ENCODE results near the gene SLFN14.
"Not testable (repeated sequence)": the region's sequence is repeated elsewhere in the genome, so short reads cannot be mapped to it uniquely, and the experiment has no call there.

The SLFN14 gene

GRCh38 chr17:35534576-35535093, 26.0 kb downstream of the SLFN14 start:
- Histone ChIP-seq H3K27me3 (ENCODE audit: insufficient read depth, low read length, poor library complexity, severe bottlenecking) (no peaks in the 10 kb centered on the region), H3K9me2 (replicated peaks; ENCODE audit: low read depth, low read length) (no peaks in the 10 kb centered on the region), H3K79me2 (ENCODE audit: insufficient read depth, low read length) (no peaks in the 10 kb centered on the region), H3F3A (ENCODE audit: low read depth) (peaks cover 9% of the 10 kb centered on the region; the same call in 1 of the 2 replicates), H3K4me3 (ENCODE audit: low read length, poor library complexity, severe bottlenecking) (no peak overlapping the region), H2AFZ (ENCODE audit: low read length) (no peak overlapping the region), H3K4me1 (ENCODE audit: insufficient read depth, low read length, poor library complexity, severe bottlenecking) (peaks cover 16% of the 10 kb centered on the region), H3K9me3 (ENCODE audit: insufficient read depth, low read depth, low read length) (no peaks in the 10 kb centered on the region), H3K9ac (ENCODE audit: low read depth, low read length, poor library complexity, severe bottlenecking) (no peak overlapping the region), H4K20me1 (ENCODE audit: insufficient read depth, low read length, poor library complexity, severe bottlenecking) (no peaks in the 10 kb centered on the region), H3K4me2 (ENCODE audit: low read depth, low read length, poor library complexity, severe bottlenecking) (no peak overlapping the region), H3K36me3 (ENCODE audit: insufficient read depth, low read length) (no peaks in the 10 kb centered on the region)
- TF ChIP-seq EZH2phosphoT487 (IDR thresholded peaks at IDR 0.05; ENCODE audit: borderline replicate concordance) (no peak), CTCF (conservative IDR thresholded peaks at IDR 0.05; ENCODE audit: low read length) (no peak)

- H3K9ac ChIP-seq (ENCODE audit: low read depth, low read length, poor library complexity, severe bottlenecking) = no peak overlapping the region
- H3K9me2 ChIP-seq (replicated peaks; ENCODE audit: low read depth, low read length) = no peaks in the 10 kb centered on the region
- no peaks in the 10 kb centered on the region for H3K27me3 ChIP-seq (ENCODE audit: insufficient read depth, low read length, poor library complexity, severe bottlenecking)
- TF ChIP-seq CTCF (conservative IDR thresholded peaks at IDR 0.05; ENCODE audit: low read length) (no peak), EZH2phosphoT487 (IDR thresholded peaks at IDR 0.05; ENCODE audit: borderline replicate concordance) (no peak)
- H4K20me1 ChIP-seq (ENCODE audit: insufficient read depth, low read length, poor library complexity, severe bottlenecking) = no peaks in the 10 kb centered on the region
- H2AFZ ChIP-seq (ENCODE audit: low read length) = peak overlapping the region; percentile 69
- H3K9me3 ChIP-seq (ENCODE audit: insufficient read depth, low read depth, low read length) = no peaks in the 10 kb centered on the region
- H3K36me3 ChIP-seq (ENCODE audit: insufficient read depth, low read length) = no peaks in the 10 kb centered on the region
- peaks cover 9% of the 10 kb centered on the region; the same call in 1 of the 2 replicates for H3F3A ChIP-seq (ENCODE audit: low read depth)
- peaks cover 14% of the 10 kb centered on the region for H3K4me1 ChIP-seq (ENCODE audit: insufficient read depth, low read length, poor library complexity, severe bottlenecking)
- H3K4me2 ChIP-seq (ENCODE audit: low read depth, low read length, poor library complexity, severe bottlenecking) = peak overlapping the region; percentile 50
- H3K79me2 ChIP-seq (ENCODE audit: insufficient read depth, low read length) = no peaks in the 10 kb centered on the region
- peak overlapping the region; percentile 24 for H3K4me3 ChIP-seq (ENCODE audit: low read length, poor library complexity, severe bottlenecking)
Measured at GRCh38 chr17:35531160-35531559, 29.5 kb downstream of the SLFN14 start.

- Histone ChIP-seq H4K20me1 (ENCODE audit: insufficient read depth, low read length, poor library complexity, severe bottlenecking) (no peaks in the 10 kb centered on the region), H3F3A (ENCODE audit: low read depth) (peaks cover 9% of the 10 kb centered on the region; the same call in 1 of the 2 replicates), H3K36me3 (ENCODE audit: insufficient read depth, low read length) (no peaks in the 10 kb centered on the region), H3K27me3 (ENCODE audit: insufficient read depth, low read length, poor library complexity, severe bottlenecking) (no peaks in the 10 kb centered on the region), H3K9me3 (ENCODE audit: insufficient read depth, low read depth, low read length) (no peaks in the 10 kb centered on the region), H3K4me3 (ENCODE audit: low read length, poor library complexity, severe bottlenecking) (no peak overlapping the region), H3K79me2 (ENCODE audit: insufficient read depth, low read length) (no peaks in the 10 kb centered on the region), H3K4me1 (ENCODE audit: insufficient read depth, low read length, poor library complexity, severe bottlenecking) (peaks cover 14% of the 10 kb centered on the region), H2AFZ (ENCODE audit: low read length) (no peak overlapping the region), H3K4me2 (ENCODE audit: low read depth, low read length, poor library complexity, severe bottlenecking) (no peak overlapping the region), H3K9me2 (replicated peaks; ENCODE audit: low read depth, low read length) (no peaks in the 10 kb centered on the region), H3K9ac (ENCODE audit: low read depth, low read length, poor library complexity, severe bottlenecking) (no peak overlapping the region)
- TF ChIP-seq CTCF (conservative IDR thresholded peaks at IDR 0.05; ENCODE audit: low read length) (no peak), EZH2phosphoT487 (IDR thresholded peaks at IDR 0.05; ENCODE audit: borderline replicate concordance) (no peak)
Measured at GRCh38 chr17:35529866-35530265, 30.8 kb downstream of the SLFN14 start.

DNA sequence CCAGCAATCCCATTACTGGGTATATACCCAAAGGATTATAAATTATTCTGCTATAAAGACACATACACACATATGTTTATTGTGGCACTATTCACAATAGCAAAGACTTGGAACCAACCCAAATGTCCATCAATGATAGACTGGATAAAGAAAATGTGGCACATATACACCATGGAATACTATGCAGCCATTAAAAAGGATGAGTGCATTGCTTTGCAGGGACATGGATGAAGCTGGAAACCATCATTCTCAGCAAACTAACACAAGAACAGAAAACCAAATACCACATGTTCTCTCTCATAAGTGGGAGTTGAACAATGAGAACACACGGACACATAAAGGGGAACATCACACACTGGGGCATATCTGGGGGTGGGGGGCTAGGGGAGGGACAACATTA, 31.3 kb downstream of the SLFN14 start:
- not testable (repeated sequence) for H2AFZ ChIP-seq (ENCODE audit: low read length); H3K36me3 ChIP-seq (ENCODE audit: insufficient read depth, low read length); H3K9me2 ChIP-seq (replicated peaks; ENCODE audit: low read depth, low read length); H3F3A ChIP-seq (ENCODE audit: low read depth); H3K27me3 ChIP-seq (ENCODE audit: insufficient read depth, low read length, poor library complexity, severe bottlenecking); H3K4me2 ChIP-seq (ENCODE audit: low read depth, low read length, poor library complexity, severe bottlenecking); H4K20me1 ChIP-seq (ENCODE audit: insufficient read depth, low read length, poor library complexity, severe bottlenecking); H3K9ac ChIP-seq (ENCODE audit: low read depth, low read length, poor library complexity, severe bottlenecking); H3K79me2 ChIP-seq (ENCODE audit: insufficient read depth, low read length); H3K4me3 ChIP-seq (ENCODE audit: low read length, poor library complexity, severe bottlenecking); H3K9me3 ChIP-seq (ENCODE audit: insufficient read depth, low read depth, low read length)
- peaks cover 14% of the 10 kb centered on the region for H3K4me1 ChIP-seq (ENCODE audit: insufficient read depth, low read length, poor library complexity, severe bottlenecking)

Data from Loucy (cell line).